ENCODE measurements around the gene LIMA1. TPM values are rescaled to one million over a fixed set of nuclear protein-coding genes. Genes with fewer than 3 reads are reported as not detected.

The LIMA1 gene
- total RNA-seq, 5 donors from 2014 or later (not counting 1 experiment from before 2014, with no cell fraction given): 8.6 to 14.9 (median 11.1) TPM

DNA sequence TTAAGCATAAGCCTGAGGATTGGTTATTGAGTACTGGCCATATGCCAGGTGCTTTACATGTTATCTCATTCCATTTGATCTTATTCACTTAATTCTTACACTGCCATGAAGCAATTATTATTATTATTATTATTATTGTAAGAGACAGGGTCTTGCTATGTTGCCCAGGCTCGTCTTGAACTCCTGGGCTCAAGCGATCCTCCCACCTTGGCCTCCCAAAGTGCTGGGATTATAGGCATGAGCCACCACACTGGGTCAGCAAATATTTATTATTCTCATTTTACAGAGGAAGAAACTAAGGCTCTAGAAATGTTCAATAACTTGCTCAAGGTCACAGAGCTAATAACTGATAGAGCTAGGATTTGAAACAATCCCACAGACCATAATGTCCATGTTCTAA lies 14.8 kb downstream of the LIMA1 start:
- Histone ChIP-seq H3K27me3 (replicated peaks in 1 of 2; ENCODE audit: control insufficient read depth in 2 of 2, extremely low read depth in 1 of 2, insufficient read depth in 2 of 2, low read length in 1 of 2) (no peaks in the 10 kb centered on the region), H3K9me3 (no peaks in the 10 kb centered on the region), H3K4me1 (ENCODE audit: control insufficient read depth in 1 of 2, extremely low read depth in 1 of 2, insufficient read depth in 2 of 2, low read length in 2 of 2) (no peaks in the 10 kb centered on the region), H3K36me3 (ENCODE audit: control insufficient read depth in 2 of 2, extremely low read depth in 1 of 2, insufficient read depth in 1 of 2, low read length in 1 of 2) (no peaks in the 10 kb centered on the region), H3K4me3 (ENCODE audit: control insufficient read depth in 1 of 2, extremely low read depth in 1 of 2, low read length in 1 of 2) (no peak overlapping the region), H3K27ac (ENCODE audit: low read length) (no peak overlapping the region)
- H3K27me3 Mint-ChIP-seq: no peaks in the 10 kb centered on the region
- no peak overlapping the region for H3K27ac Mint-ChIP-seq
- H3K4me3 Mint-ChIP-seq: no peak overlapping the region
- no peak for DNase-seq
- no CpG with 5 or more reads among the region's 2 CpGs for WGBS (ENCODE audit: insufficient coverage)
- no peak for ATAC-seq (replicated peaks in 1 of 4)
- H3K9me3 Mint-ChIP-seq: no peaks in the 10 kb centered on the region
- ChIA-PET POLR2A (interaction anchor here in 1 of 2 donors (0.6 kb wide), 1 partner anchor 18 kb away, joined by 19 read pairs; no protein-coding TSS in a partner anchor), CTCF (interaction anchor here in 1 of 2 donors (0.6 kb wide), 1 partner anchor 575 kb away, joined by 7 read pairs; no protein-coding TSS in a partner anchor)
- H3K36me3 Mint-ChIP-seq: peaks cover 7% of the 10 kb centered on the region
- no peaks in the 10 kb centered on the region for H3K4me1 Mint-ChIP-seq

DNA sequence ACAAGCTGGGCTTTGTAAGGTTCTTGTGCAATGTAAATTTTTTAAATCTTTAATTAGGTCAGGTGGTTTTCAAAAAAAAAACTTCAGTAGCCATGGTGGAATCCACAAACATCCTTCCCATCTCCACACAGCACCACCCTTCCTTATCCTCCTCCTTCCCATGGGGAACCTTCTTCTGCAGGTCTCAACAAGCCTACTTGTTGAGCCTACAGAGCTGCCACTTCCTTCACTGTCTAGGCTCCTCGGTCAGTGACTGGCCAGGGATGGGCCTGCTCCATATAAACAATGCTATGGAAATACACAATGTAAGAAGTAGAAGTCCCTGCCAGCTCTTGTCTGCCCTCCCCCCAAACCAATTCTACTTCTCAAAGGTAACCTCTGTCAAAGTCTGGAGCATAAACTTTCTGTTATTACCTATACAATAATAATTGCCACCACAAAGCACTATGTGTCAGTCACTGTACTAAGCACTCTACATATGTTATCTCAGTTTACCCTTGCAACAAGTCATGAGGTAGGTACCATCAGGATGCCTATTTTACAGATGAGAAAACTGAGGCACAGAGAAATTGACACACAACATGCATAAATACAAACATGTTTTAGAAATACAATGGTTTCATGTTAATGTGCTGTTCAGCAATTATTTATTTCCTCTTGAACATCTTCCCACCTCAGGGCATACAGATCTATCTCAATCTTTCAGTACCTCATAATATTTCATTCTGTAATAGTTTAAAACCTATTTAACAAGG lies 17.4 kb downstream of the LIMA1 start:
- no peaks in the 10 kb centered on the region for H3K4me1 ChIP-seq (ENCODE audit: control insufficient read depth in 1 of 2, extremely low read depth in 1 of 2, insufficient read depth in 2 of 2, low read length in 2 of 2)
- POLR2A ChIA-PET: no interaction called here
- no peak overlapping the region for H3K4me3 Mint-ChIP-seq
- H3K27ac Mint-ChIP-seq: no peak overlapping the region
- no peaks in the 10 kb centered on the region for H3K9me3 ChIP-seq
- H3K9me3 Mint-ChIP-seq: no peaks in the 10 kb centered on the region
- H3K36me3 ChIP-seq (ENCODE audit: control insufficient read depth in 2 of 2, extremely low read depth in 1 of 2, insufficient read depth in 1 of 2, low read length in 1 of 2): no peaks in the 10 kb centered on the region
- H3K4me3 ChIP-seq (ENCODE audit: control insufficient read depth in 1 of 2, extremely low read depth in 1 of 2, low read length in 1 of 2): no peak overlapping the region
- H3K36me3 Mint-ChIP-seq: peaks cover 7% of the 10 kb centered on the region
- no peak overlapping the region for H3K27ac ChIP-seq (ENCODE audit: low read length)
- CTCF ChIA-PET: no interaction called here
- no peak for DNase-seq
- H3K27me3 ChIP-seq (replicated peaks in 1 of 2; ENCODE audit: control insufficient read depth in 2 of 2, extremely low read depth in 1 of 2, insufficient read depth in 2 of 2, low read length in 1 of 2): no peaks in the 10 kb centered on the region
- no peak for ATAC-seq (replicated peaks in 1 of 4)
- no peaks in the 10 kb centered on the region for H3K4me1 Mint-ChIP-seq
- H3K27me3 Mint-ChIP-seq: no peaks in the 10 kb centered on the region
- WGBS (ENCODE audit: insufficient coverage): no CpG with 5 or more reads among the region's 1 CpG

DNA sequence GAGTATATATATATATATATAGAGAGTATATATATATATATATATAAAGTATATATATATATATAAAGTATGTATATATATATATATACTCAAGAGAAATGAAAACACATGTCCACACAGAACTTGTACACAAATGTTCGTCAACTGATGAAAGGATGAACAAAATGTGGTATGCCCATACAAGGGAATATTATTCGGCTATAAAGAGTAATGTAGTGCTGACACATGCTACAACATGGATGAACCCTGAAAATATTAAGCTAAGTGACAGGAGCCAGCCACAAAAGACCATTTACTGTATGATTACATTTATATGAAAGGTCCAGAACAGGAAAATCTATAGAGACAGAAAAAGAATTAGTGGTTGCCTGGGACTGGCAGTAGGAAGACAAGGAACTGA lies 19.5 kb downstream of the LIMA1 start:
- H3K27ac ChIP-seq (ENCODE audit: low read length): no peak overlapping the region
- ATAC-seq (replicated peaks in 1 of 4): no peak
- Mint-ChIP-seq H3K27ac (no peak overlapping the region), H3K4me3 (no peak overlapping the region), H3K36me3 (peaks cover 7% of the 10 kb centered on the region), H3K4me1 (no peaks in the 10 kb centered on the region), H3K27me3 (no peaks in the 10 kb centered on the region), H3K9me3 (no peaks in the 10 kb centered on the region)
- no peak for DNase-seq
- CTCF ChIA-PET: no interaction called here
- H3K4me3 ChIP-seq (ENCODE audit: control insufficient read depth in 1 of 2, extremely low read depth in 1 of 2, low read length in 1 of 2): no peak overlapping the region
- no peaks in the 10 kb centered on the region for H3K9me3 ChIP-seq
- POLR2A ChIA-PET: no interaction called here
- no peaks in the 10 kb centered on the region for H3K4me1 ChIP-seq (ENCODE audit: control insufficient read depth in 1 of 2, extremely low read depth in 1 of 2, insufficient read depth in 2 of 2, low read length in 2 of 2)
- no peaks in the 10 kb centered on the region for H3K36me3 ChIP-seq (ENCODE audit: control insufficient read depth in 2 of 2, extremely low read depth in 1 of 2, insufficient read depth in 1 of 2, low read length in 1 of 2)
- H3K27me3 ChIP-seq (replicated peaks in 1 of 2; ENCODE audit: control insufficient read depth in 2 of 2, extremely low read depth in 1 of 2, insufficient read depth in 2 of 2, low read length in 1 of 2): no peaks in the 10 kb centered on the region
- no CpG with 5 or more reads among the region's 2 CpGs for WGBS (ENCODE audit: insufficient coverage)

DNA sequence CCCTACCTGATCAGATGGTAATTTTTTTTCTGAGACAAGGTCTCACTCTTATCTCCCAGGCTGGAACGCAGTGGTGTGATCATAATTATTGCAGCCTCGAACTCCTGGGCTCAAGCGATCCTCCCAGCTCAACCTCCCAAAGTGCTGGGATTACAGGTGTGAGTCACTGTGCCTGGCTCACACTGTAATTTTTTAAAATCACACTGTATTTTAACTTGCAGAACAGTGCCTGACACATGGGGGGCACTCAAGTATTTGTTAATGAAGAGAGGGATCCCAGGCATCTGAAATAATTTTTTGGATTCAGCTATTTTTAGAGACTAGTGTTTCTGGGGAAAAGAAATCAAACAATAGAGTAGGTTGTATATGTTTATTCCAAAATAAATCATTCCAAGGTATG lies 21.7 kb downstream of the LIMA1 start:
- Mint-ChIP-seq H3K27me3 (no peaks in the 10 kb centered on the region), H3K4me3 (no peak overlapping the region), H3K9me3 (no peaks in the 10 kb centered on the region), H3K36me3 (peaks cover 7% of the 10 kb centered on the region), H3K27ac (no peak overlapping the region), H3K4me1 (peaks cover 0 to 2% (median 0%) of the 10 kb centered on the region in 3 donors)
- CTCF ChIA-PET: interaction anchor here in 1 of 2 donors (0.7 kb wide), 1 partner anchor 34 kb away, joined by 4 read pairs; no protein-coding TSS in a partner anchor
- H3K4me1 ChIP-seq (ENCODE audit: control insufficient read depth in 1 of 2, extremely low read depth in 1 of 2, insufficient read depth in 2 of 2, low read length in 2 of 2): no peaks in the 10 kb centered on the region
- no peak for DNase-seq
- no peaks in the 10 kb centered on the region for H3K9me3 ChIP-seq
- no CpG with 5 or more reads among the region's 3 CpGs for WGBS (ENCODE audit: insufficient coverage)
- H3K36me3 ChIP-seq (ENCODE audit: control insufficient read depth in 2 of 2, extremely low read depth in 1 of 2, insufficient read depth in 1 of 2, low read length in 1 of 2): no peaks in the 10 kb centered on the region
- no peak overlapping the region for H3K27ac ChIP-seq (ENCODE audit: low read length)
- no peak for ATAC-seq (replicated peaks in 1 of 4)
- no peak overlapping the region for H3K4me3 ChIP-seq (ENCODE audit: control insufficient read depth in 1 of 2, extremely low read depth in 1 of 2, low read length in 1 of 2)
- POLR2A ChIA-PET: no interaction called here
- H3K27me3 ChIP-seq (replicated peaks in 1 of 2; ENCODE audit: control insufficient read depth in 2 of 2, extremely low read depth in 1 of 2, insufficient read depth in 2 of 2, low read length in 1 of 2): no peaks in the 10 kb centered on the region

DNA sequence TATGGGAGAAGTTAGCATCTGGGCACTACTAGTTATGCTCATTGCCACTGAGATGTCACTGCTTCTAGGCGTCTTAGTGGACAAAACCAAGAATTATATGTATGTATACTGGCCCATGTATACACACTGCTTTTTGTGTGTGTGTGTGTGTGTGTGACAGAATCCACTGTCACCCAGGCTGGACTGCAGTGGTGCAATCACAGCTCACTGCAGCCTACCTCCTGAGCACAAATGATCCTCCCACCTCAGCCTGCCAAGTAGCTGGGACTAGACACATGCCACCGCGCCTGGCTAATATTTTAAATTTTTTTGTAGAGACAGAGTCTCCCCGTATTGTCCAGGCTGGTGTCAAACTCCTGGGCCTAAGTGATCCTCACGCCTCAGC lies 25.2 kb downstream of the LIMA1 start:
- Mint-ChIP-seq H3K36me3 (no peaks in the 10 kb centered on the region), H3K4me1 (peaks cover 0 to 6% (median 3%) of the 10 kb centered on the region in 3 donors), H3K27me3 (no peaks in the 10 kb centered on the region), H3K27ac (no peak overlapping the region), H3K9me3 (no peaks in the 10 kb centered on the region), H3K4me3 (no peak overlapping the region)
- no peaks in the 10 kb centered on the region for H3K4me1 ChIP-seq (ENCODE audit: control insufficient read depth in 1 of 2, extremely low read depth in 1 of 2, insufficient read depth in 2 of 2, low read length in 2 of 2)
- DNase-seq: no peak
- POLR2A ChIA-PET: interaction anchor here in 1 of 2 donors (0.6 to 0.7 kb wide), 2 partner anchors 15 to 358 kb away, joined by 3 to 9 read pairs; no protein-coding TSS in a partner anchor
- WGBS (ENCODE audit: insufficient coverage): no CpG with 5 or more reads among the region's 5 CpGs
- ATAC-seq (replicated peaks in 1 of 4): no peak
- CTCF ChIA-PET: interaction anchor here (0.6 to 0.7 kb wide), 2 partner anchors 10 to 16 kb away, joined by 3 to 6 read pairs; no protein-coding TSS in a partner anchor
- no peaks in the 10 kb centered on the region for H3K9me3 ChIP-seq
- no peak overlapping the region for H3K4me3 ChIP-seq (ENCODE audit: control insufficient read depth in 1 of 2, extremely low read depth in 1 of 2, low read length in 1 of 2)
- H3K27ac ChIP-seq (ENCODE audit: low read length): no peak overlapping the region
- H3K27me3 ChIP-seq (replicated peaks in 1 of 2; ENCODE audit: control insufficient read depth in 2 of 2, extremely low read depth in 1 of 2, insufficient read depth in 2 of 2, low read length in 1 of 2): no peaks in the 10 kb centered on the region
- no peaks in the 10 kb centered on the region for H3K36me3 ChIP-seq (ENCODE audit: control insufficient read depth in 2 of 2, extremely low read depth in 1 of 2, insufficient read depth in 1 of 2, low read length in 1 of 2)

DNA sequence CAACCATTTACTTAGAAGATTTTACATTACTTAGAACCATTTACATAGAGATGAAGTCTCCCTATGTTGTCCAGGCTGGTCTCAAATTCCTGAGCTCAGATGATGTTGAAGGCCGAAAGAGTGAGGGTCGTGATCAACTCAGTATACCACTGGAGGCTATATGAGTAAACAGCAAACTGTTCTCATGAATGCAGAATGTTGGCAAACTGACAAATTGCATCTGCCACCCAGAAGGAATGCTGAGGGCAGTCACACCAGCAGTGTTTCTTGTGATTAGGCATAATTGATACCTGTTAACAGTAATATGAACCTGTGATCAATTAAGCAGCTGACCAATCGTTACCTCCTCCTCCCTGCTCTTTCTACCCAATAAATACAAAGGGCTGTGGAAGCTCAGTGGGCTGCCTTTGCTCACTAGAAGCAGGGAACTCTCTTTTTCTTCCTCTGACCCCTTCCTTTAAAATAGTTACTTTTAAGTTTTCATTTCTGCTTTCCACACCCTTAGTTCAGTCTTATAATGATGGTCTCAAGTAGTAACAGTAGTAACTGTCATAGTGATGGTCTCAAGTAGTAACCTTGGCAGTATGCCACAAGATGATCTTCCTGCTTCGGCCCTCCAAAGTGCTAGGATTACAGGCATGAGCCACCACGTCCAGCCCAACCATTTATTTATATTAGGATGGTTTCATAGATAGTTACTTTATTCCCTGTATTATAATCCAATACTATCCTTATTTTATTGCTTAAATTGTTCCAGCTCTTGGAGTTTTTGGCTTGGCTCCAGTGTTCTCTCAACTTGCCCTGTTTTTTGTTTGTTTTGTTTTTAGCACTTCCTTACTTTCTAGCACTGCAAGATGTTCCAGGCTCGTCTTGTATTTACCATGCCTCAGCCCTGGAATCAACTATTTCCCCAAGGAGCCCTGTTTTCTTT lies 25.8 kb downstream of the LIMA1 start:
- Histone ChIP-seq H3K9me3 (no peaks in the 10 kb centered on the region), H3K4me3 (ENCODE audit: control insufficient read depth in 1 of 2, extremely low read depth in 1 of 2, low read length in 1 of 2) (no peak overlapping the region), H3K4me1 (ENCODE audit: control insufficient read depth in 1 of 2, extremely low read depth in 1 of 2, insufficient read depth in 2 of 2, low read length in 2 of 2) (no peaks in the 10 kb centered on the region), H3K27ac (ENCODE audit: low read length) (no peak overlapping the region), H3K36me3 (ENCODE audit: control insufficient read depth in 2 of 2, extremely low read depth in 1 of 2, insufficient read depth in 1 of 2, low read length in 1 of 2) (no peaks in the 10 kb centered on the region), H3K27me3 (replicated peaks in 1 of 2; ENCODE audit: control insufficient read depth in 2 of 2, extremely low read depth in 1 of 2, insufficient read depth in 2 of 2, low read length in 1 of 2) (no peaks in the 10 kb centered on the region)
- H3K27ac Mint-ChIP-seq: no peak overlapping the region
- H3K4me3 Mint-ChIP-seq: no peak overlapping the region
- no peaks in the 10 kb centered on the region for H3K36me3 Mint-ChIP-seq
- ATAC-seq (replicated peaks in 1 of 4) (no peak), DNase-seq (no peak)
- H3K4me1 Mint-ChIP-seq: peaks cover 0 to 6% (median 3%) of the 10 kb centered on the region in 3 donors
- CTCF ChIA-PET: interaction anchor here (0.6 to 0.7 kb wide), 2 partner anchors 9 to 16 kb away, joined by 3 to 6 read pairs; no protein-coding TSS in a partner anchor
- H3K9me3 Mint-ChIP-seq: no peaks in the 10 kb centered on the region
- WGBS (ENCODE audit: insufficient coverage): 100% methylated on average over 2 of the region's 6 CpGs
- POLR2A ChIA-PET: interaction anchor here in 1 of 2 donors (0.6 to 0.7 kb wide), 2 partner anchors 15 to 359 kb away, joined by 3 to 9 read pairs; no protein-coding TSS in a partner anchor
- no peaks in the 10 kb centered on the region for H3K27me3 Mint-ChIP-seq

All from T-cell (primary cell).